Effector memory CD4-positive, alpha-beta T cell (primary cell): ENCODE measurements around the gene FAM234B.
"Not testable (repeated sequence)": the region's sequence is repeated elsewhere in the genome, so short reads cannot be mapped to it uniquely, and the experiment has no call there.

Experiments
- DNase-seq, 3 donors: peaks; one replicate each; pipeline ENCODE4 v3.0.0-alpha.2; 2020
- H3K27ac ChIP-seq: 2 replicates; pipeline ENCODE4 v1.7.0; 2013; ENCODE audit warnings: mild to moderate bottlenecking, low read length, moderate library complexity; ENCODE audit not compliant: insufficient read depth, poor library complexity, severe bottlenecking
- H3K27me3 ChIP-seq: replicated peaks from 2 replicates; pipeline ENCODE4 v1.7.0; 2013; ENCODE audit warnings: mild to moderate bottlenecking, low read length; ENCODE audit not compliant: insufficient read depth, control insufficient read depth, poor library complexity, severe bottlenecking
- H3K36me3 ChIP-seq: 2 replicates; pipeline ENCODE4 v1.7.0; 2013; ENCODE audit warnings: mild to moderate bottlenecking, low read length, moderate library complexity; ENCODE audit not compliant: control insufficient read depth, insufficient read depth
- H3K4me1 ChIP-seq: 2 replicates; pipeline ENCODE4 v1.7.0; 2013; ENCODE audit warnings: low read length, mild to moderate bottlenecking; ENCODE audit not compliant: control insufficient read depth, insufficient read depth, poor library complexity, severe bottlenecking
- H3K4me3 ChIP-seq: 2 replicates; pipeline ENCODE4 v1.7.0; 2013; ENCODE audit warnings: low read length, low read depth, mild to moderate bottlenecking; ENCODE audit not compliant: insufficient read depth, poor library complexity, severe bottlenecking
- H3K9me3 ChIP-seq: 2 replicates; pipeline ENCODE4 v1.7.0; 2013; ENCODE audit warnings: mild to moderate bottlenecking, low read length, moderate library complexity; ENCODE audit not compliant: control insufficient read depth

The FAM234B gene

GRCh38 chr12:13035335-13035734, 8.8 kb upstream of the FAM234B start:
- DNase-seq, H3K27ac ChIP-seq, H3K27me3 ChIP-seq, H3K9me3 ChIP-seq, H3K4me1 ChIP-seq, H3K4me3 ChIP-seq, H3K36me3 ChIP-seq: not testable (repeated sequence)

GRCh38 chr12:13036881-13037280, 7.3 kb upstream of the FAM234B start:
- Histone ChIP-seq H3K9me3 (no peaks in the 10 kb centered on the region), H3K4me3 (no peak overlapping the region), H3K27me3 (no peaks in the 10 kb centered on the region), H3K27ac (no peak overlapping the region), H3K36me3 (no peaks in the 10 kb centered on the region), H3K4me1 (no peaks in the 10 kb centered on the region)
- no peak for DNase-seq

- Histone ChIP-seq H3K27ac (no peak overlapping the region), H3K4me3 (no peak overlapping the region), H3K4me1 (peaks cover 1% of the 10 kb centered on the region), H3K36me3 (no peaks in the 10 kb centered on the region), H3K27me3 (no peaks in the 10 kb centered on the region), H3K9me3 (no peaks in the 10 kb centered on the region)
- no peak for DNase-seq
These were observed 5.6 kb upstream of the FAM234B start for GRCh38 chr12:13038491-13039161.

GRCh38 chr12:13039328-13039956, 4.7 kb upstream of the FAM234B start:
- H3K27me3 ChIP-seq = no peaks in the 10 kb centered on the region
- H3K4me3 ChIP-seq = no peak overlapping the region
- H3K27ac ChIP-seq = no peak overlapping the region
- H3K36me3 ChIP-seq = no peaks in the 10 kb centered on the region
- H3K9me3 ChIP-seq = no peaks in the 10 kb centered on the region
- H3K4me1 ChIP-seq = peaks cover 5% of the 10 kb centered on the region
- DNase-seq = no peak

GRCh38 chr12:13041224-13041623, 3.0 kb upstream of the FAM234B start:
- no peaks in the 10 kb centered on the region for H3K9me3 ChIP-seq
- no peak overlapping the region for H3K27ac ChIP-seq
- H3K27me3 ChIP-seq = no peaks in the 10 kb centered on the region
- no peak overlapping the region for H3K4me3 ChIP-seq
- no peak for DNase-seq
- peaks cover 5% of the 10 kb centered on the region for H3K4me1 ChIP-seq
- no peaks in the 10 kb centered on the region for H3K36me3 ChIP-seq

- Histone ChIP-seq H3K27ac (no peak overlapping the region), H3K36me3 (no peaks in the 10 kb centered on the region), H3K27me3 (no peaks in the 10 kb centered on the region), H3K9me3 (no peaks in the 10 kb centered on the region), H3K4me1 (peaks cover 5% of the 10 kb centered on the region), H3K4me3 (no peak overlapping the region)
- DNase-seq = no peak
These were observed 1.4 kb upstream of the FAM234B start for GRCh38 chr12:13042666-13043230.

- peaks cover 5% of the 10 kb centered on the region for H3K4me1 ChIP-seq
- no peaks in the 10 kb centered on the region for H3K27me3 ChIP-seq
- H3K9me3 ChIP-seq = no peaks in the 10 kb centered on the region
- peak overlapping the region; percentile 41 for H3K27ac ChIP-seq
- H3K36me3 ChIP-seq = no peaks in the 10 kb centered on the region
- peak overlapping the region; percentile 98 for H3K4me3 ChIP-seq
- DNase-seq = no peak
These were observed 722 bp downstream of the FAM234B start for GRCh38 chr12:13044906-13045299.

GRCh38 chr12:13045816-13046215, 1.6 kb downstream of the FAM234B start:
- no peak for DNase-seq
- no peaks in the 10 kb centered on the region for H3K9me3 ChIP-seq
- no peaks in the 10 kb centered on the region for H3K27me3 ChIP-seq
- H3K27ac ChIP-seq = no peak overlapping the region
- no peak overlapping the region for H3K4me3 ChIP-seq
- peaks cover 5% of the 10 kb centered on the region for H3K4me1 ChIP-seq
- H3K36me3 ChIP-seq = no peaks in the 10 kb centered on the region

- H3K27ac ChIP-seq = no peak overlapping the region
- peaks cover 5% of the 10 kb centered on the region for H3K4me1 ChIP-seq
- no peak for DNase-seq
- H3K4me3 ChIP-seq = no peak overlapping the region
- H3K36me3 ChIP-seq = no peaks in the 10 kb centered on the region
- H3K9me3 ChIP-seq = no peaks in the 10 kb centered on the region
- no peaks in the 10 kb centered on the region for H3K27me3 ChIP-seq
These were observed 2.8 kb downstream of the FAM234B start for GRCh38 chr12:13046964-13047363.

- Histone ChIP-seq H3K27me3 (no peaks in the 10 kb centered on the region), H3K36me3 (no peaks in the 10 kb centered on the region)
- no peak for DNase-seq
These were observed 5.6 kb downstream of the FAM234B start for GRCh38 chr12:13049816-13050215.

More at GRCh38 chr12:13049816-13050215, 5.6 kb downstream of the FAM234B start:
- Histone ChIP-seq H3K4me3 (no peak overlapping the region), H3K4me1 (no peaks in the 10 kb centered on the region), H3K27ac (no peak overlapping the region), H3K9me3 (no peaks in the 10 kb centered on the region)
